ENCODE measurements around the gene PKD2L2. TPM values are rescaled to one million over a fixed set of nuclear protein-coding genes. Genes with fewer than 3 reads are reported as not detected.

The PKD2L2 gene
- total RNA-seq, 2 experiments from 2014 or later = not detected

- Histone ChIP-seq H3K4me3 (ENCODE audit: low read depth, low read length, poor library complexity, severe bottlenecking) (no peak overlapping the region), H3K36me3 (ENCODE audit: insufficient read depth, low read length) (no peaks in the 10 kb centered on the region), H3K4me1 (ENCODE audit: insufficient read depth, low read length, poor library complexity, severe bottlenecking) (peaks cover 13% of the 10 kb centered on the region), H2AFZ (ENCODE audit: low read length) (no peak overlapping the region), H3K27ac (ENCODE audit: low read depth, low read length, poor library complexity, severe bottlenecking) (no peak overlapping the region), H4K20me1 (ENCODE audit: insufficient read depth, low read length) (no peaks in the 10 kb centered on the region), H3K9me3 (ENCODE audit: low read length) (no peaks in the 10 kb centered on the region), H3K9me2 (ENCODE audit: insufficient read depth, low read length) (no peaks in the 10 kb centered on the region), H3K79me2 (ENCODE audit: insufficient read depth, low read depth, low read length) (no peaks in the 10 kb centered on the region), H3K4me2 (ENCODE audit: low read length) (no peak overlapping the region)
- no peak for DNase-seq (ENCODE audit: low spot score)
- ChIA-PET POLR2A (interaction anchor here (0.6 kb wide), 2 partner anchors 8 to 316 kb away, joined by 3 read pairs; no protein-coding TSS in a partner anchor), CTCF (ENCODE audit: unreplicated experiment) (no interaction called here)
- no TSS peak for BruUV-seq (replicated peaks)
- intact Hi-C loops (cut with micrococcal nuclease; ENCODE audit: unreplicated experiment) = no loop called here
- TF ChIP-seq EZH2phosphoT487 (IDR thresholded peaks at IDR 0.05; ENCODE audit: borderline replicate concordance, low read depth, low read length) (no peak), CTCF (conservative IDR thresholded peaks at IDR 0.05; ENCODE audit: low read length) (no peak)
Measured at GRCh38 chr5:137894586-137894985, 5.3 kb downstream of the PKD2L2 start.

- H2AFZ ChIP-seq (ENCODE audit: low read length) = no peak overlapping the region
- H3K4me3 ChIP-seq (ENCODE audit: low read depth, low read length, poor library complexity, severe bottlenecking) = no peak overlapping the region
- no peaks in the 10 kb centered on the region for H3K79me2 ChIP-seq (ENCODE audit: insufficient read depth, low read depth, low read length)
- CTCF ChIA-PET (ENCODE audit: unreplicated experiment) = interaction anchor here (0.5 kb wide), 1 partner anchor 49 kb away, joined by 3 read pairs; no protein-coding TSS in a partner anchor
- H3K9me3 ChIP-seq (ENCODE audit: low read length) = no peaks in the 10 kb centered on the region
- H3K4me1 ChIP-seq (ENCODE audit: insufficient read depth, low read length, poor library complexity, severe bottlenecking) = peaks cover 13% of the 10 kb centered on the region
- TF ChIP-seq EZH2phosphoT487 (IDR thresholded peaks at IDR 0.05; ENCODE audit: borderline replicate concordance, low read depth, low read length) (no peak), CTCF (conservative IDR thresholded peaks at IDR 0.05; ENCODE audit: low read length) (no peak)
- no peak overlapping the region for H3K27ac ChIP-seq (ENCODE audit: low read depth, low read length, poor library complexity, severe bottlenecking)
- H3K9me2 ChIP-seq (ENCODE audit: insufficient read depth, low read length) = no peaks in the 10 kb centered on the region
- no peaks in the 10 kb centered on the region for H4K20me1 ChIP-seq (ENCODE audit: insufficient read depth, low read length)
- POLR2A ChIA-PET = interaction anchor here (0.6 to 1.4 kb wide), 3 partner anchors 9 to 210 kb away, joined by 3 read pairs; no protein-coding TSS in a partner anchor
- no TSS peak for BruUV-seq (replicated peaks)
- no peak overlapping the region for H3K4me2 ChIP-seq (ENCODE audit: low read length)
- H3K36me3 ChIP-seq (ENCODE audit: insufficient read depth, low read length) = no peaks in the 10 kb centered on the region
- no peak for DNase-seq (ENCODE audit: low spot score)
- intact Hi-C loops (cut with micrococcal nuclease; ENCODE audit: unreplicated experiment) = no loop called here
Measured at GRCh38 chr5:137896560-137896959, 7.3 kb downstream of the PKD2L2 start.

- ChIA-PET CTCF (ENCODE audit: unreplicated experiment) (no interaction called here), POLR2A (interaction anchor here (1.0 kb wide), 1 partner anchor 10 kb away, joined by 3 read pairs; the partner anchor contains the start of gene PKD2L2)
- Histone ChIP-seq H3K4me3 (ENCODE audit: low read depth, low read length, poor library complexity, severe bottlenecking) (no peak overlapping the region), H3K79me2 (ENCODE audit: insufficient read depth, low read depth, low read length) (no peaks in the 10 kb centered on the region), H3K27ac (ENCODE audit: low read depth, low read length, poor library complexity, severe bottlenecking) (no peak overlapping the region), H4K20me1 (ENCODE audit: insufficient read depth, low read length) (no peaks in the 10 kb centered on the region), H2AFZ (ENCODE audit: low read length) (no peak overlapping the region), H3K9me2 (ENCODE audit: insufficient read depth, low read length) (no peaks in the 10 kb centered on the region), H3K4me2 (ENCODE audit: low read length) (no peak overlapping the region), H3K36me3 (ENCODE audit: insufficient read depth, low read length) (no peaks in the 10 kb centered on the region), H3K9me3 (ENCODE audit: low read length) (no peaks in the 10 kb centered on the region), H3K4me1 (ENCODE audit: insufficient read depth, low read length, poor library complexity, severe bottlenecking) (peaks cover 13% of the 10 kb centered on the region)
- DNase-seq (ENCODE audit: low spot score) = no peak
- BruUV-seq (replicated peaks) = no TSS peak
- intact Hi-C loops (cut with micrococcal nuclease; ENCODE audit: unreplicated experiment) = no loop called here
- TF ChIP-seq EZH2phosphoT487 (IDR thresholded peaks at IDR 0.05; ENCODE audit: borderline replicate concordance, low read depth, low read length) (no peak), CTCF (conservative IDR thresholded peaks at IDR 0.05; ENCODE audit: low read length) (no peak)
Measured at GRCh38 chr5:137899493-137899892, 10.2 kb downstream of the PKD2L2 start.

Measured in OCI-LY7 (cell line).